Measurements from ENCODE around the gene IGFBP7. TPM values are rescaled to one million over a fixed set of nuclear protein-coding genes. Genes with fewer than 3 reads are reported as not detected.

Gene IGFBP7, protein sequence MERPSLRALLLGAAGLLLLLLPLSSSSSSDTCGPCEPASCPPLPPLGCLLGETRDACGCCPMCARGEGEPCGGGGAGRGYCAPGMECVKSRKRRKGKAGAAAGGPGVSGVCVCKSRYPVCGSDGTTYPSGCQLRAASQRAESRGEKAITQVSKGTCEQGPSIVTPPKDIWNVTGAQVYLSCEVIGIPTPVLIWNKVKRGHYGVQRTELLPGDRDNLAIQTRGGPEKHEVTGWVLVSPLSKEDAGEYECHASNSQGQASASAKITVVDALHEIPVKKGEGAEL
- total RNA-seq = 100 to 1,000 TPM; 336 to 716 TPM

DNA sequence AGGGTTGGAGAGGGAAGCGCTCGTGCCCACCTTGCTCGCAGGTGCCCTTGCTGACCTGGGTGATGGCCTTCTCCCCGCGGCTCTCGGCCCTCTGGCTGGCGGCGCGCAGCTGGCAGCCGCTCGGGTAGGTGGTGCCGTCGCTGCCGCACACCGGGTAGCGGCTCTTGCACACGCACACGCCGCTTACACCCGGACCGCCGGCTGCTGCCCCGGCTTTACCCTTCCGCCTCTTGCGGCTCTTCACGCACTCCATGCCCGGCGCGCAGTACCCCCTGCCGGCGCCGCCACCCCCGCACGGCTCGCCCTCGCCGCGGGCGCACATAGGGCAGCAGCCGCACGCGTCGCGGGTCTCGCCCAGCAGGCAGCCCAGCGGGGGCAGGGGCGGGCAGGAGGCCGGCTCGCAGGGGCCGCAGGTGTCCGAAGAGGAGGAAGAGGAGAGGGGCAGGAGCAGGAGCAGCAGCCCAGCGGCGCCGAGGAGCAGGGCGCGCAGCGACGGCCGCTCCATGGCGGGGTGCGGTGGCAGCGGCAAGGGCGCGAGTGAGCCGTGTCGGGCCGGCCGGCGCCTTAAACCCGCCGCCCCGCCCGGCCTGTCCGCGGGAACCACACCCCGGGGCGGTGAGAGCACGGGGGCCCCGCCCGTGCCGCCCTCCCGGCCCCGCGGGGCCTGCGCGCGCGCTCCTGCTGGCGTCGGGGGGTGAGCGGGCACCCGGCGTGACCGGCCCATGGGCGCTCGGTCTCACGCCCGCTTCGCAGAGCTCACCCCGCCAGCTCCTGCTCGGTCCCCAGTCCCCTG is at the start of gene IGFBP7:
Gene IGFBP7, minus strand, starts transcription at position 539 of the 793 bp plus-strand sequence. Its CDS starts 34 bp downstream, at position 505.

Small RNAs within 50 kb of the gene (small RNA-seq; reads per million reads assigned to genes)
- 0 to 0.26 reads per million in 2 donors for gene RNU6-998P

Other genes with a start within 250 kb of the IGFBP7 start
- gene REST, start 202.5 kb downstream of the IGFBP7 start, total RNA-seq = 10 to 100 TPM; 28.0 to 29.3 TPM
- gene NOA1, start 132.8 kb downstream of the IGFBP7 start, total RNA-seq = 10 to 100 TPM; 15.1 to 19.0 TPM
- gene POLR2B, start 131.5 kb downstream of the IGFBP7 start, total RNA-seq = 100 to 1,000 TPM; 107 to 119 TPM

Data from melanocyte of skin (primary cell).